ENCODE measurements around the gene BACH2.

The BACH2 gene

GRCh38 chr6:90072935-90073464 lies 223.6 kb downstream of the BACH2 start:
- Histone ChIP-seq H3K4me1 (ENCODE audit: low read depth, poor library complexity, severe bottlenecking) (no peaks in the 10 kb centered on the region), H3K79me2 (ENCODE audit: insufficient read depth, low read depth) (no peaks in the 10 kb centered on the region), H3K9ac (no peak overlapping the region), H3K4me3 (IDR thresholded peaks at IDR 0.05; ENCODE audit: insufficient read depth, low read depth, low read length) (no peak overlapping the region), H2AFZ (ENCODE audit: low read depth) (no peak overlapping the region), H3K27me3 (ENCODE audit: insufficient read depth, low read depth) (no peaks in the 10 kb centered on the region), H3K4me2 (no peak overlapping the region), H4K20me1 (ENCODE audit: insufficient read depth) (no peaks in the 10 kb centered on the region), H3K27ac (no peak overlapping the region), H3K36me3 (ENCODE audit: insufficient read depth) (no peaks in the 10 kb centered on the region)
- no peak for TF ChIP-seq CTCF (conservative IDR thresholded peaks at IDR 0.05; ENCODE audit: low read depth, low read length)

GRCh38 chr6:90072501-90072900 lies 224.1 kb downstream of the BACH2 start:
- H3K79me2 ChIP-seq (ENCODE audit: insufficient read depth, low read depth), result no peaks in the 10 kb centered on the region
- TF ChIP-seq CTCF (conservative IDR thresholded peaks at IDR 0.05; ENCODE audit: low read depth, low read length), result no peak
- no peak overlapping the region for H3K27ac ChIP-seq
- no peak overlapping the region for H2AFZ ChIP-seq (ENCODE audit: low read depth)
- H4K20me1 ChIP-seq (ENCODE audit: insufficient read depth), result no peaks in the 10 kb centered on the region
- no peak overlapping the region for H3K4me2 ChIP-seq
- no peaks in the 10 kb centered on the region for H3K27me3 ChIP-seq (ENCODE audit: insufficient read depth, low read depth)
- H3K9ac ChIP-seq, result no peak overlapping the region
- no peak overlapping the region for H3K4me3 ChIP-seq (IDR thresholded peaks at IDR 0.05; ENCODE audit: insufficient read depth, low read depth, low read length)
- H3K4me1 ChIP-seq (ENCODE audit: low read depth, poor library complexity, severe bottlenecking), result no peaks in the 10 kb centered on the region
- no peaks in the 10 kb centered on the region for H3K36me3 ChIP-seq (ENCODE audit: insufficient read depth)

GRCh38 chr6:90068703-90069523 lies 227.7 kb downstream of the BACH2 start:
- no peak overlapping the region for H3K4me3 ChIP-seq (IDR thresholded peaks at IDR 0.05; ENCODE audit: insufficient read depth, low read depth, low read length)
- no peak overlapping the region for H2AFZ ChIP-seq (ENCODE audit: low read depth)
- no peaks in the 10 kb centered on the region for H3K27me3 ChIP-seq (ENCODE audit: insufficient read depth, low read depth)
- H4K20me1 ChIP-seq (ENCODE audit: insufficient read depth), result no peaks in the 10 kb centered on the region
- no peak overlapping the region for H3K9ac ChIP-seq
- H3K79me2 ChIP-seq (ENCODE audit: insufficient read depth, low read depth), result no peaks in the 10 kb centered on the region
- H3K36me3 ChIP-seq (ENCODE audit: insufficient read depth), result no peaks in the 10 kb centered on the region
- H3K27ac ChIP-seq, result no peak overlapping the region
- H3K4me2 ChIP-seq, result no peak overlapping the region
- H3K4me1 ChIP-seq (ENCODE audit: low read depth, poor library complexity, severe bottlenecking), result no peaks in the 10 kb centered on the region
- no peak for TF ChIP-seq CTCF (conservative IDR thresholded peaks at IDR 0.05; ENCODE audit: low read depth, low read length)

GRCh38 chr6:90068264-90068663 lies 228.4 kb downstream of the BACH2 start:
- H3K27ac ChIP-seq, result no peak overlapping the region
- no peaks in the 10 kb centered on the region for H3K4me1 ChIP-seq (ENCODE audit: low read depth, poor library complexity, severe bottlenecking)
- no peaks in the 10 kb centered on the region for H3K79me2 ChIP-seq (ENCODE audit: insufficient read depth, low read depth)

More at GRCh38 chr6:90068264-90068663, 228.4 kb downstream of the BACH2 start:
- Histone ChIP-seq H3K4me2 (no peak overlapping the region), H3K4me3 (IDR thresholded peaks at IDR 0.05; ENCODE audit: insufficient read depth, low read depth, low read length) (no peak overlapping the region), H3K36me3 (ENCODE audit: insufficient read depth) (no peaks in the 10 kb centered on the region), H3K9ac (no peak overlapping the region), H3K27me3 (ENCODE audit: insufficient read depth, low read depth) (no peaks in the 10 kb centered on the region), H2AFZ (ENCODE audit: low read depth) (no peak overlapping the region), H4K20me1 (ENCODE audit: insufficient read depth) (no peaks in the 10 kb centered on the region)
- TF ChIP-seq CTCF (conservative IDR thresholded peaks at IDR 0.05; ENCODE audit: low read depth, low read length), result no peak
